ENCODE results near the gene ZC3HAV1L. TPM values are rescaled to one million over a fixed set of nuclear protein-coding genes. Genes with fewer than 3 reads are reported as not detected.
"Not testable (repeated sequence)": the region's sequence is repeated elsewhere in the genome, so short reads cannot be mapped to it uniquely, and the experiment has no call there.

Gene ZC3HAV1L
- total RNA-seq, 4 donors from 2014 or later: 7.0 to 15.4 (median 10.2) TPM

- TF ChIP-seq POLR2AphosphoS5 (IDR thresholded peaks at IDR 0.05) (no peak), POLR2A (IDR thresholded peaks at IDR 0.05; ENCODE audit: low read depth) (no peak), EP300 (IDR thresholded peaks at IDR 0.05) (no peak), CTCF (IDR thresholded peaks at IDR 0.05) (no peak)
- Histone ChIP-seq H3K27me3 (no peaks in the 10 kb centered on the region), H3K27ac (replicated peaks in 1 of 4) (no peak overlapping the region), H3K9me3 (no peaks in the 10 kb centered on the region), H3K4me1 (peaks cover 0 to 22% (median 20%) of the 10 kb centered on the region in 4 donors), H3K4me3 (no peak overlapping the region), H3K36me3 (no peaks in the 10 kb centered on the region)
- no peak for DNase-seq (ENCODE audit: extremely low spot score)
- intact Hi-C loops (cut with DNase I): no loop called here
- WGBS: 84% methylated on average over 6 of the region's 6 CpGs
Measured at GRCh38 chr7:138978541-138979184, 57.2 kb downstream of the ZC3HAV1L start.

- H3K4me1 ChIP-seq: peaks cover 0 to 13% (median 12%) of the 10 kb centered on the region in 4 donors
- H3K27ac ChIP-seq (replicated peaks in 1 of 4); H3K27me3 ChIP-seq; intact Hi-C loops (cut with DNase I); H3K4me3 ChIP-seq; H3K36me3 ChIP-seq; DNase-seq (ENCODE audit: extremely low spot score); H3K9me3 ChIP-seq: not testable (repeated sequence)
- 85% methylated on average over 11 of the region's 11 CpGs for WGBS
Measured at GRCh38 chr7:138976161-138976560, 59.7 kb downstream of the ZC3HAV1L start.

Other genes starting within 250 kb of the ZC3HAV1L start
- not detected for gene TMEM213, start 238.0 kb downstream of the ZC3HAV1L start, total RNA-seq
- gene ATP6V0A4, start 237.8 kb downstream of the ZC3HAV1L start, total RNA-seq: not detected
- 1 to 10 TPM; 2.3 to 3.2 (median 2.8) TPM for gene KIAA1549, start 54.7 kb downstream of the ZC3HAV1L start, total RNA-seq
- gene ZC3HAV1, start 73.7 kb upstream of the ZC3HAV1L start, total RNA-seq: 10 to 100 TPM; 23.7 to 29.5 (median 27.6) TPM
- gene UBN2, start 195.2 kb upstream of the ZC3HAV1L start, total RNA-seq: 10 to 100 TPM in 3 of 4 donors, 1 to 10 TPM in 1; 8.9 to 15.0 (median 10.8) TPM

All from esophagus muscularis mucosa (tissue), 4 donors.